CD4-positive, alpha-beta memory T cell (primary cell): ENCODE measurements around the gene INF2. TPM values are rescaled to one million over a fixed set of nuclear protein-coding genes. Genes with fewer than 3 reads are reported as not detected.

Experiments used
- CTCF ChIA-PET: fragments of 350-600 bp; sonication (Branson Sonifier 250); formaldehyde crosslinking; loops from one replicate; lab custom pipeline; 2021; ENCODE audit warnings: inconsistent platforms; ENCODE audit not compliant: partially characterized antibody; lab: Charles Lee
- POLR2A ChIA-PET: fragments of 350-600 bp; sonication (Branson Sonifier 250); formaldehyde crosslinking; loops from one replicate; lab custom pipeline; 2021; ENCODE audit not compliant: partially characterized antibody; lab: Charles Lee
- DNase-seq, 5 donors: peaks; one replicate each; pipeline versions ENCODE4 v3.0.0 to v3.0.0-alpha.2; 2020 to 2022; ENCODE audit warnings: mixed read lengths in 1 of 5
- H3K27ac ChIP-seq: one replicate; pipeline ENCODE4 v1.7.0; 2013; ENCODE audit warnings: low read depth, low read length
- H3K27me3 ChIP-seq: 2 replicates; pipeline ENCODE4 v1.7.0; 2013; ENCODE audit warnings: mild to moderate bottlenecking, low read length, moderate library complexity; ENCODE audit not compliant: insufficient read depth
- H3K36me3 ChIP-seq: 2 replicates; pipeline ENCODE4 v1.7.0; 2013; ENCODE audit warnings: mild to moderate bottlenecking, low read length, moderate library complexity; ENCODE audit not compliant: insufficient read depth
- H3K4me1 ChIP-seq: 2 replicates; pipeline ENCODE4 v1.7.0; 2013; ENCODE audit warnings: mild to moderate bottlenecking, low read length, moderate library complexity; ENCODE audit not compliant: insufficient read depth
- H3K4me3 ChIP-seq, 2 donors: one replicate each; pipeline ENCODE4 v1.7.0; 2013; ENCODE audit warnings: low read length in 2 of 2, mild to moderate bottlenecking in 1 of 2
- H3K9me3 ChIP-seq, 2 donors: one replicate each; pipeline ENCODE4 v1.7.0; 2013; ENCODE audit warnings: low read length in 2 of 2, control low read depth in 1 of 2; ENCODE audit not compliant: control insufficient read depth in 1 of 2
- H3K27ac Mint-ChIP-seq, 7 donors: one replicate each; pipeline ENCODE4 v1.8.0; 2020 to 2021; ENCODE audit warnings: mixed read lengths in 7 of 7, mild to moderate bottlenecking in 6 of 7, inconsistent platforms in 3 of 7, moderate library complexity in 3 of 7
- H3K27me3 Mint-ChIP-seq, 2 donors: one replicate each; pipeline ENCODE4 v1.8.0; 2020 to 2021; ENCODE audit warnings: mixed read lengths in 2 of 2
- H3K36me3 Mint-ChIP-seq, 2 donors: one replicate each; pipeline ENCODE4 v1.8.0; 2020 to 2021; ENCODE audit warnings: mixed read lengths in 2 of 2, inconsistent platforms in 1 of 2, mild to moderate bottlenecking in 1 of 2
- H3K4me1 Mint-ChIP-seq, 4 donors: one replicate each; pipeline ENCODE4 v1.8.0; 2020 to 2021; ENCODE audit warnings: mixed read lengths in 4 of 4, mild to moderate bottlenecking in 1 of 4
- H3K4me3 Mint-ChIP-seq, 8 donors: one replicate each; pipeline ENCODE4 v1.8.0; 2020 to 2021; ENCODE audit warnings: mixed read lengths in 8 of 8, mild to moderate bottlenecking in 7 of 8, moderate library complexity in 6 of 8, inconsistent platforms in 3 of 8
- H3K9me3 Mint-ChIP-seq, 8 donors: one replicate each; pipeline ENCODE4 v1.8.0; 2020 to 2021; ENCODE audit warnings: mixed read lengths in 8 of 8, mild to moderate bottlenecking in 5 of 8, inconsistent platforms in 3 of 8, moderate library complexity in 1 of 8
- intact Hi-C: fragments of 100-400 bp; cut with micrococcal nuclease; formaldehyde crosslinking; loops from one replicate; pipeline ENCODE4 v1.15.1; 2023
- polyA plus RNA-seq, 2 donors: library from polyadenylated mRNA; unstranded; fragments of 300-500 nt; fragmentation: Illumina TruSeq; gene quantifications; one replicate each; pipeline ENCODE4 v1.2.3, GENCODE V29; 2021
- total RNA-seq, 2 experiments: library from RNA; stranded (reverse); gene quantifications; one replicate each; pipeline ENCODE4 v1.2.3, GENCODE V29; 2021

The INF2 gene
- total and polyA plus RNA-seq, 4 experiments from 2014 or later, result 4.0 to 96.8 (median 52.4) TPM

DNA sequence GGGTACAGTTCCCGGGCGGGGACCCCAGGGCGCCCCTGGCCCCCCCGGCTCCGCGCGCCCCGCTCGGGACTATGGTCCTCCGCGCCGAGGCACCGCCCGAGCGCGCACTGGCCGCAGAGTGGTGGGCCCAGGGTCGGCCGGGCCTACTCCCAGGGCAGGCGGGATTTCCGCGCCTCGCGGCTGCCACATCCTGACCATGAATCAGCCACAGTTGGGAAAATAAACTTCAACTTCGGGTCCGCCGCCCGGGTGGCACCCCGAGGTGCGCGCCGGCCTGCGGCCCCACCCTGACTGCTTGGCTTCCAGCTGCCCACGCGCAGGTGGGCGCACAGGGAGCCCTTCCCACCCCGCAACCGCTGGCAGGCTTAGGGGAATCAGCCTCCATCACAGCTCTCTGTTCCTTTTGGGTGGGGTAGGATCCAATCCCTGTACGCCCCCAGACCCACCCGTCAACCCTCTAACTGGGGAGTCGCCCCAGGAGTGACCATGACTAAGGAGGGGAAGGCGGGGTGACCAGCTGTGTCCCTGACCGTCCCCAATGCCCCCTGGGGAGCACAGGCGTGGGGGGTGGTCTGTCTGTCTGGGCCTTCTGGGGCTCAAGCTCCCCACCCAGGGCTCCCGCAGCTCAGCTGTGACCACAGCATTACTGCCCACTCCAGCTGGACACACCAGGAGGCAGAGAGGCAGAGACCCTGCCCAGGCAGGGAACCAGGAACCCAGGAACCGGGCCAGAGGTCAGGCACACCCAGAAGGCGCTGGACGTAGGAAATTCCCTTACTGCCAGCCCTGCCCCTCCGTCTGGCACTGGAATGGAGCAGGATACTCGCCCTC is 678 bp downstream of the INF2 start:
- Histone ChIP-seq H3K4me3 (peak overlapping the region; percentile 54 to 57), H3K27ac (peak overlapping the region; percentile 59), H3K27me3 (no peaks in the 10 kb centered on the region), H3K36me3 (no peaks in the 10 kb centered on the region), H3K9me3 (no peaks in the 10 kb centered on the region), H3K4me1 (peaks cover 83% of the 10 kb centered on the region)
- intact Hi-C loops, result loop anchor here (1.0 to 5.0 kb wide), 3 partner anchors 13 to 62 kb away; partner anchors contain the start of gene SIVA1
- ChIA-PET CTCF (interaction anchor here (0.9 to 3.4 kb wide), 4 partner anchors 12 to 24 kb away, joined by 3 to 11 read pairs (median 6); no protein-coding TSS in a partner anchor), POLR2A (interaction anchor here (1.0 to 5.3 kb wide), 4 partner anchors 12 to 62 kb away, joined by 3 to 56 read pairs (median 3); partner anchors contain the start of gene SIVA1)
- peaks cover 30 to 68% (median 48%) of the 10 kb centered on the region in 4 donors for H3K4me1 Mint-ChIP-seq
- peak overlapping the region; percentile 76 to 84 (median 82) for H3K4me3 Mint-ChIP-seq
- no peaks in the 10 kb centered on the region for H3K9me3 Mint-ChIP-seq
- peak overlapping the region in 5 of 7 donors; percentile 26 to 66 (median 42) for H3K27ac Mint-ChIP-seq
- peaks cover 0 to 5% of the 10 kb centered on the region in 2 donors for H3K36me3 Mint-ChIP-seq
- peak in 1 of 5 donors; percentile 41 for DNase-seq
- H3K27me3 Mint-ChIP-seq, result no peaks in the 10 kb centered on the region

DNA sequence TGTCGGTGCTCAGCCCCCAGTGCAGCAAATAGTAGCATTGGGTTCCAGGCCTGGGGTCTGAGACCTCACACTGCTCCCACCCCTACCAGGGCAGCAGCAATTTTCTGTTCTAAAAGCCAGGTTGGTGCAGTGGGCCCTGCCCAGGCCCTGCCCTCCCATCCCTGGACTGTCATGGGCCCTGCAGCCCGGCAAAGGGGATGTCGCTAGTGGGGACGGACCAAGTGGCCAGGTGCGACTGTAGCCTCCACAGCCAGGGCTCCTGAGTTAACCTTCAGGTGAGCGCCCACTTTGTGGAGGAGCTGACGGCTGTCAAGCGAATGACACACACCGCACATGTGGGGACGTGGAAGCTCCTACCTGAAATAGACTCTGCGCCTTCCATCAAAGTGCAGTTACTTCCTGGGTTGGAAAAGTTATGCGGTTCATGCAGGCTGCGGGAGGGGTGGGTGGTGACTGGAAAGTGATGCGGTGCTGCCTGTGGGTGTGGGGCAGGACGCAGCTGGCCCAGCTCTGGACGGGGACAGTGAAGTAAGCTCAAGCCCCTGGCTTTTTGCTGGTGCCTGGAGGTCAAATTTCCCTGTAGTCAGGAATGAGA is 1.5 kb downstream of the INF2 start:
- H3K4me3 Mint-ChIP-seq, result peak overlapping the region; percentile 76 to 84 (median 82)
- H3K36me3 Mint-ChIP-seq, result peaks cover 0 to 10% of the 10 kb centered on the region in 2 donors
- Histone ChIP-seq H3K4me3 (peak overlapping the region in 1 of 2 donors; percentile 54), H3K27me3 (no peaks in the 10 kb centered on the region), H3K27ac (peak overlapping the region; percentile 59), H3K9me3 (no peaks in the 10 kb centered on the region), H3K4me1 (peaks cover 89% of the 10 kb centered on the region), H3K36me3 (no peaks in the 10 kb centered on the region)
- no peaks in the 10 kb centered on the region for H3K9me3 Mint-ChIP-seq
- ChIA-PET POLR2A (interaction anchor here (1.1 to 5.3 kb wide), 3 partner anchors 13 to 62 kb away, joined by 3 to 56 read pairs (median 4); partner anchors contain the start of gene SIVA1), CTCF (interaction anchor here (1.8 to 3.4 kb wide), 3 partner anchors 13 to 25 kb away, joined by 4 to 11 read pairs (median 8); no protein-coding TSS in a partner anchor)
- peak in 1 of 5 donors; percentile 47 for DNase-seq
- H3K27me3 Mint-ChIP-seq, result no peaks in the 10 kb centered on the region
- H3K4me1 Mint-ChIP-seq, result peaks cover 32 to 71% (median 52%) of the 10 kb centered on the region in 4 donors
- intact Hi-C loops, result no loop called here
- H3K27ac Mint-ChIP-seq, result peak overlapping the region; percentile 35 to 95 (median 79)

DNA sequence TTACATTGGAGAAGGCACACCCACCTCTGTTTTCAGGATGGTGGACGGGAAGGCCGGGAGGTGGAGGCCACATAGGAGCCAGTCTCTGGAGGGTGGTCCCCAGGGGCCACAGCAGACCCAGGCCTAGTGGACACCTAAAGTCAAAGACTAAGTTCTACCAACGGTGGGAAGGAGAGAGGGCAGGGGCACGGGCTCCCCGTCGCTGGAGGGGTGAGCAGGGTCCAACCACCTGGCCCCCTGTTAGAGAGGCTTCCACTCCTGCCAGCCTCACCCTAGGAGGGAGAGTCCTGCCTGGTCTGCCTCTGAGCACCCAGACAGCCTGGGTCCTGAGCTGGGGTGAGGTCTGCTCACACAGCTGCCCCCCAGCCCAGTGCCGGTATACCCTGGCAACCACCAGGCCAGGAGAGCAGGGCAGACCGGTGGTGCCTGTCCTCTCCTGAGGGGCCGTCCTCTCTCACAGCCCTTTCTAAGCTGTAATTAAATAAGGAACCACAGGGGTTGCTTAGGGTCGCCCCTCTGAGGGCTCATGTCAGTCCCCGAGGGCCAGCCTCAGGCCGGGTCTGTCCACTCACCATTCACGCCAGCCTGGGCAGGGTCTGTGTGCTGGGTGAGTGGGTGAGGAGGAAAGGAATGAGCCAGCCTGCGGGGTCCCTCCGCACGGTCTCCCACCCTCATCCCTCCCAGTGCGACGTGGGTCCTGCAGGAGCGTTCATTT is 2.3 kb downstream of the INF2 start:
- no peaks in the 10 kb centered on the region for H3K9me3 Mint-ChIP-seq

DNA sequence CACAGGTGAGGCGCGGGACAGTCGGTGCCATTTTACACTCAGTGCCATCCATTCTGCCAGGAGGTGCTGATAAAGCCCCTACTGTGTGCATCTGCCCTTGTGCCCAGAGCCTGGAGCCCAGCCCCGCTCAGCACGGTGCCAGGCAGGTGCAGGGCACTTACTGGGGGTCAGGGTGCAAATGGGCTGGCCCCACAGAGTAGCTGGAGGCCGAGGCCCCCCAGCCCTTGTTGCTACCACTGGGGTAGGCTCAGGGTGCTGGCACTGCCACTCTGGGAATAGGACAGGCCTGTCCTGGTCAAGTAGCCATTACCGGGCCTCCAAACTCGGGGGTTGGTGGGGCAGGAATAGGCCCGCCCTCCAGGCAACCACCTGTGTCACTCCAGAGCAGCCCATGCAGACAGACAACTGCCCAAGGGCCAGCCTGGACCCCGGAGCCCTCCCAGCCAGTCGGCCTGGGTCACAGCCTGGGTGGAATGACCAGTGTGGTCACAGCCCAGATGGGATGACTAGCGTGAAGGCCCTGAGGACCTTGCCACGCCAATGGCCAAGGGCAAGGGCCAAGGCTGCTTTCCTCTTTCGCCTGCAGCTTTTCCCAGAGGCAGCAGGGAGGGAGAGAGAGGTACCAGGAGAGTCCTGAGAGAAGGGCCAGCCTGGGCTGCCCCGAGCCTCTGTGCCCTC is 3.0 kb downstream of the INF2 start:
- CTCF ChIA-PET, result interaction anchor here (2.5 kb wide), 1 partner anchor 27 kb away, joined by 11 read pairs; no protein-coding TSS in a partner anchor
- H3K36me3 Mint-ChIP-seq, result peaks cover 0 to 12% of the 10 kb centered on the region in 2 donors
- Histone ChIP-seq H3K36me3 (no peaks in the 10 kb centered on the region), H3K27ac (peak overlapping the region; percentile 59), H3K9me3 (no peaks in the 10 kb centered on the region), H3K27me3 (no peaks in the 10 kb centered on the region), H3K4me1 (peaks cover 82% of the 10 kb centered on the region), H3K4me3 (no peak overlapping the region)
- peak overlapping the region in 6 of 7 donors; percentile 36 to 79 (median 59) for H3K27ac Mint-ChIP-seq
- H3K27me3 Mint-ChIP-seq, result no peaks in the 10 kb centered on the region
- peaks cover 20 to 64% (median 45%) of the 10 kb centered on the region in 4 donors for H3K4me1 Mint-ChIP-seq
- no peaks in the 10 kb centered on the region for H3K9me3 Mint-ChIP-seq
- H3K4me3 Mint-ChIP-seq, result no peak overlapping the region
- intact Hi-C loops, result no loop called here
- POLR2A ChIA-PET, result interaction anchor here (1.7 kb wide), 1 partner anchor 27 kb away, joined by 3 read pairs; no protein-coding TSS in a partner anchor
- DNase-seq, result peak in 1 of 5 donors; percentile 9

More for the DNA sequence above, 2.3 kb downstream of the INF2 start:
- Mint-ChIP-seq H3K36me3 (peaks cover 0 to 12% of the 10 kb centered on the region in 2 donors), H3K4me3 (peak overlapping the region; percentile 76 to 84 (median 82)), H3K27me3 (no peaks in the 10 kb centered on the region), H3K27ac (peak overlapping the region; percentile 19 to 82 (median 66)), H3K4me1 (peaks cover 27 to 71% (median 51%) of the 10 kb centered on the region in 4 donors)
- H3K36me3 ChIP-seq, result no peaks in the 10 kb centered on the region
- ChIA-PET CTCF (interaction anchor here (1.8 to 2.5 kb wide), 2 partner anchors 14 to 26 kb away, joined by 4 to 11 read pairs; no protein-coding TSS in a partner anchor), POLR2A (interaction anchor here (1.1 to 5.3 kb wide), 2 partner anchors 14 to 61 kb away, joined by 4 to 56 read pairs; partner anchors contain the start of gene SIVA1)
- DNase-seq, result peak in 1 of 5 donors; percentile 16
- H3K4me1 ChIP-seq, result peaks cover 89% of the 10 kb centered on the region
- H3K4me3 ChIP-seq, result no peak overlapping the region
- peak overlapping the region; percentile 59 for H3K27ac ChIP-seq
- intact Hi-C loops, result no loop called here
- no peaks in the 10 kb centered on the region for H3K9me3 ChIP-seq
- H3K27me3 ChIP-seq, result no peaks in the 10 kb centered on the region

DNA sequence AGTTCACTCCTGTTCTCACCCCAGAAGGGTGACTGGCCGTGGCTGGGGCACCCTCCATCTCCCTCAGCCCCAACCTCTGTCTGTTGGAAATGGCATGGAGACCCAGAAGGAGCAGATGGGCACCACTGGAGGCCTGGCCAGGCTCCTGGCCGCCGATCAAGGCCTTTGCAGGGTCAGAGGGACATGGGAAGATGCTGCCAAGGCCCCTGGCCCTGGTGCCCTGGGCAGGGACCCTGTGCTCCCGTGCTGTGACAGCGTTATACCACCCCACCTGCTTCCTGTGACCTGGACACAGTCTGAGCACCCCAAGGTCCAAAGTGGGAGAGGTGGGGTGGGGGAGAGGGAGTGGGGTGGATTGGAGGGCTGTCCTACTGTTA is 3.5 kb downstream of the INF2 start:
- ChIA-PET POLR2A (interaction anchor here (0.8 to 1.7 kb wide), 2 partner anchors 27 to 128 kb away, joined by 3 read pairs; no protein-coding TSS in a partner anchor), CTCF (interaction anchor here (2.7 kb wide), 1 partner anchor 8 kb away, joined by 7 read pairs; no protein-coding TSS in a partner anchor)
- DNase-seq, result peak in 1 of 5 donors; percentile 20
- no peaks in the 10 kb centered on the region for H3K27me3 Mint-ChIP-seq
- intact Hi-C loops, result no loop called here
- no peak overlapping the region for H3K27ac ChIP-seq
- peaks cover 0 to 12% of the 10 kb centered on the region in 2 donors for H3K36me3 Mint-ChIP-seq
- H3K27me3 ChIP-seq, result no peaks in the 10 kb centered on the region
- H3K27ac Mint-ChIP-seq, result peak overlapping the region in 5 of 7 donors; percentile 36 to 79 (median 52)
- H3K9me3 ChIP-seq, result no peaks in the 10 kb centered on the region
- peaks cover 19 to 59% (median 40%) of the 10 kb centered on the region in 4 donors for H3K4me1 Mint-ChIP-seq
- no peaks in the 10 kb centered on the region for H3K36me3 ChIP-seq
- H3K9me3 Mint-ChIP-seq, result no peaks in the 10 kb centered on the region
- H3K4me1 ChIP-seq, result peaks cover 77% of the 10 kb centered on the region
- peak overlapping the region in 2 of 8 donors; percentile 15 to 65 for H3K4me3 Mint-ChIP-seq
- H3K4me3 ChIP-seq, result no peak overlapping the region
